Neuronal stem cell (in vitro differentiated cells): ENCODE data around the gene DAND5.
A peak's percentile ranks its signal among the peaks of the same experiment; 100 is the strongest.

Source experiments
- DNase-seq: peaks from one replicate; pipeline ENCODE4 v3.0.0-alpha.2; 2013; ENCODE audit warnings: low spot score
- H2AFZ ChIP-seq: one replicate; pipeline ENCODE4 v1.6.1; 2013; ENCODE audit warnings: mild to moderate bottlenecking, low read length, inconsistent platforms
- H2AK5ac ChIP-seq: 2 replicates; pipeline ENCODE4 v1.6.1; 2013; ENCODE audit warnings: low read depth, mild to moderate bottlenecking, inconsistent platforms, low read length, moderate library complexity, mixed read lengths
- H2BK120ac ChIP-seq: 2 replicates; pipeline ENCODE4 v1.6.1; 2013; ENCODE audit warnings: low read depth, mild to moderate bottlenecking, inconsistent platforms, low read length, moderate library complexity, mixed read lengths
- H2BK12ac ChIP-seq: one replicate; pipeline ENCODE4 v1.6.1; 2013; ENCODE audit warnings: low read length, inconsistent platforms
- H2BK15ac ChIP-seq: 2 replicates; pipeline ENCODE4 v1.6.1; 2013; ENCODE audit warnings: mild to moderate bottlenecking, low read length, inconsistent platforms, mixed read lengths
- H2BK5ac ChIP-seq: one replicate; pipeline ENCODE4 v1.6.1; 2013; ENCODE audit warnings: inconsistent platforms, mild to moderate bottlenecking, low read length, moderate library complexity
- H3K14ac ChIP-seq: one replicate; pipeline ENCODE4 v1.6.1; 2013; ENCODE audit warnings: low read length, inconsistent platforms
- H3K18ac ChIP-seq: 2 replicates; pipeline ENCODE4 v1.6.1; 2013; ENCODE audit warnings: low read length, inconsistent platforms
- H3K23ac ChIP-seq: 2 replicates; pipeline ENCODE4 v1.6.1; 2013; ENCODE audit warnings: low read depth, mild to moderate bottlenecking, mixed read lengths, low read length, inconsistent platforms; ENCODE audit not compliant: poor library complexity
- H3K27ac ChIP-seq: replicated peaks from 3 replicates; pipeline ENCODE4 v1.5.1; 2013; ENCODE audit warnings: low read length, inconsistent platforms
- H3K27me3 ChIP-seq, 3 experiments: 2 replicates each; pipeline ENCODE4 v1.6.1; 2013; ENCODE audit warnings: low read length in 3 of 3, mild to moderate bottlenecking in 2 of 3, inconsistent platforms in 1 of 3, low read depth in 1 of 3, mixed read lengths in 1 of 3, moderate library complexity in 1 of 3; ENCODE audit not compliant: control insufficient read depth in 3 of 3, insufficient read depth in 3 of 3
- H3K36me3 ChIP-seq, 2 donors: replicated peaks in 1 of 2; 2 replicates each; pipeline ENCODE4 v1.6.1; 2013; ENCODE audit warnings: low read length in 2 of 2; ENCODE audit not compliant: control insufficient read depth in 2 of 2, insufficient read depth in 2 of 2
- H3K4ac ChIP-seq: 2 replicates; pipeline ENCODE4 v1.6.1; 2013; ENCODE audit warnings: inconsistent platforms, mild to moderate bottlenecking, low read length, moderate library complexity
- H3K4me1 ChIP-seq, 2 donors: 1 replicate in 1 of 2; 2 replicates in 1 of 2; pipeline ENCODE4 v1.6.1; 2013; ENCODE audit warnings: low read length in 2 of 2, low read depth in 1 of 2; ENCODE audit not compliant: control insufficient read depth in 2 of 2, insufficient read depth in 1 of 2
- H3K4me2 ChIP-seq: one replicate; pipeline ENCODE4 v1.6.1; 2013; ENCODE audit warnings: mild to moderate bottlenecking, low read length, inconsistent platforms; ENCODE audit not compliant: insufficient read depth, poor library complexity, severe bottlenecking
- H3K4me3 ChIP-seq, 2 donors: 2 replicates each; pipeline ENCODE4 v1.5.1; 2013; ENCODE audit warnings: low read length in 2 of 2, mild to moderate bottlenecking in 2 of 2, inconsistent platforms in 1 of 2, moderate library complexity in 1 of 2
- H3K79me1 ChIP-seq: one replicate; pipeline ENCODE4 v1.6.1; 2013; ENCODE audit warnings: low read depth, mild to moderate bottlenecking, inconsistent platforms, low read length, moderate library complexity
- H3K9ac ChIP-seq: one replicate; pipeline ENCODE4 v1.6.1; 2013; ENCODE audit warnings: mild to moderate bottlenecking, low read depth, low read length, inconsistent platforms; ENCODE audit not compliant: poor library complexity
- H3K9me3 ChIP-seq, 2 donors: replicated peaks in 1 of 2; 2 replicates each; pipeline versions ENCODE3 to v1.6.1; 2013; ENCODE audit warnings: low read length in 2 of 2, mild to moderate bottlenecking in 2 of 2, inconsistent platforms in 1 of 2, low read depth in 1 of 2, mixed read lengths in 1 of 2, moderate library complexity in 1 of 2; ENCODE audit not compliant: control insufficient read depth in 2 of 2, insufficient read depth in 1 of 2
- H4K8ac ChIP-seq: one replicate; pipeline ENCODE4 v1.6.1; 2013; ENCODE audit warnings: low read depth, mild to moderate bottlenecking, inconsistent platforms, low read length, moderate library complexity
- H4K91ac ChIP-seq: one replicate; pipeline ENCODE4 v1.6.1; 2013; ENCODE audit warnings: low read length, low read depth, mild to moderate bottlenecking, inconsistent platforms; ENCODE audit not compliant: poor library complexity
- WGBS, 2 donors: extraction: QIAGEN DNeasy Blood & Tissue Kit; methylation state at CpG; one replicate each; pipeline ENCODE4 v1.1.7; 2013; ENCODE audit warnings: missing lambda C conversion rate in 2 of 2, mixed read lengths in 1 of 2; ENCODE audit not compliant: insufficient read length in 2 of 2, insufficient replicate concordance in 1 of 2; ENCODE audit errors: extremely low coverage in 2 of 2; 5-methylcytosine and 5-hydroxymethylcytosine counted together

The DAND5 gene

DNA sequence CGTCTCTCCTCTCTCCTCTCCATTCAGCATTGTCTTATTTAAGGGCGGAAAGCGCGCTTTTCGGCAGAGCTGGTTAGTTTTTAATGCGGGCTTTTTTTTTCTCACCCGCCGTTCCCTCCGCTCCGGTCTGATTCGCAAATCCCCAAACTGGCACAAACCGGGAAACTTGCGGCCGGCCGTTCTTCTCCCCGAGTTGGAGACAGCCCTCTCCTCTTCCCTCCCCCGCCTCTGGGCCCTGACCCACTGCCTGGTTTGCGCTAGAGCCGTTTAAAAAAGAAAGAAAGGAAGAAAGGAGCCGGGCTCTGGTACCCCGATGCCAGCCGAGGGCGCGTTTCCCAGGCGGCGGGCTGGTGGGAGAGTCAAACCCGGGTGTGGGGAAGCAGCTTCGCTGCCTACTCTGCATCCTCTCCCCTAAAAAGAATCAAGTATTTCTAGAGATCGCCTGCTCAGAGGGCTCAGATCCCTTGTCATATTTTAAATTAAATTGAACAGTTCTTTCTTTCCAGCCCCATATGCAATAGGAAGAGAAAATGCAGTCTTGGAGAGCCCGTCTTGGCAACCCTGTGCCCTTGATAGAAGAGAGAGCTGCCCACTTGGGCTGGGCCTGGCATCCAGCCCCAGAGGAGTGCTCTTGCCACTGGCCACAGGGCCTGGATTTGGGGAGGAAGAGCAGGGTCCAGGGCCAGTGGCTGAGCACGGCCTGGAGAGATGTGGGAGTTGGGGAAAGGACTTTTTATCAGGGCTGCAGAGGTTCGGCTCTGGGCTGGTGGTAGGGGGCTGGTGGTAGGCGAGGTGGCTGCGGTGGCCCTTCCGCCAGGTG is 44.9 kb downstream of the DAND5 start:
- Histone ChIP-seq H3K23ac (peak overlapping the region; percentile 59), H3K9ac (no peak overlapping the region), H3K79me1 (peaks cover 6% of the 10 kb centered on the region), H4K8ac (no peak overlapping the region), H4K91ac (no peak overlapping the region), H3K4me2 (no peak overlapping the region), H2AK5ac (no peak overlapping the region), H2BK15ac (no peak overlapping the region), H2AFZ (no peak overlapping the region), H2BK12ac (peak overlapping the region; percentile 6), H3K9me3 (peaks cover 7 to 14% of the 10 kb centered on the region in 2 donors), H3K4ac (no peak overlapping the region), H2BK120ac (no peak overlapping the region), H3K27me3 (peaks cover 77 to 100% (median 99%) of the 10 kb centered on the region in 3 experiments), H2BK5ac (no peak overlapping the region), H3K14ac (peak overlapping the region; percentile 27), H3K4me1 (peaks cover 2 to 4% of the 10 kb centered on the region in 2 donors), H3K27ac (no peak overlapping the region), H3K4me3 (no peak overlapping the region), H3K36me3 (no peaks in the 10 kb centered on the region), H3K18ac (peak overlapping the region; percentile 22)
- WGBS, 2 donors: no CpG with 5 or more reads among the region's 35 CpGs
- DNase-seq: no peak

DNA sequence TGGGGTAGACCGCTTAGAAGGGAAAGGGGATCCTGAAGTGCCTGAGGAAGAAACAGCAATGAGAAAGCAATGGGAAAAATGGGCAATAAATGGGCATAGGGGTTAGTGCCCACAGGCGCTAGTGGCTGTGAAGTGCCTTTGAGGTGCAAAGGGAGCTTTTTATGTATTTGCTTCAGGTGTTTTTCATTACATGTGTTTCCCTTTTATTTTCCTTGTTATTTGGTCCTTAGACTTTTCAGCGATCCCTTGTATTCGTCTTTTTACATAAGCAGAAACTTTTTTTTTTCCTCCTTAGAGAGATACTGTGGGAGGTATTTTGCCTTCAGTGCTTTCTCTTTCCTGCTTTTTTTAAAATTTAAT is 45.5 kb downstream of the DAND5 start:
- H2AK5ac ChIP-seq: no peak overlapping the region
- no peak overlapping the region for H3K27ac ChIP-seq
- no peak for DNase-seq
- H3K4me1 ChIP-seq: peaks cover 3 to 4% of the 10 kb centered on the region in 2 donors
- no peak overlapping the region for H4K8ac ChIP-seq
- H2BK5ac ChIP-seq: no peak overlapping the region
- H3K4ac ChIP-seq: no peak overlapping the region
- H3K9ac ChIP-seq: no peak overlapping the region
- peak overlapping the region; percentile 22 for H3K18ac ChIP-seq
- peak overlapping the region; percentile 59 for H3K23ac ChIP-seq
- H2BK12ac ChIP-seq: peak overlapping the region; percentile 6
- peaks cover 71 to 99% (median 99%) of the 10 kb centered on the region in 3 experiments for H3K27me3 ChIP-seq
- no peak overlapping the region for H4K91ac ChIP-seq
- no peak overlapping the region for H3K4me3 ChIP-seq
- H2BK120ac ChIP-seq: no peak overlapping the region
- no peaks in the 10 kb centered on the region for H3K36me3 ChIP-seq
- WGBS, 2 donors: no CpG with 5 or more reads among the region's 4 CpGs
- H3K4me2 ChIP-seq: no peak overlapping the region
- H2BK15ac ChIP-seq: no peak overlapping the region
- H3K79me1 ChIP-seq: peaks cover 6% of the 10 kb centered on the region
- H3K9me3 ChIP-seq: peaks cover 7 to 13% of the 10 kb centered on the region in 2 donors
- H2AFZ ChIP-seq: no peak overlapping the region
- peak overlapping the region; percentile 27 for H3K14ac ChIP-seq

DNA sequence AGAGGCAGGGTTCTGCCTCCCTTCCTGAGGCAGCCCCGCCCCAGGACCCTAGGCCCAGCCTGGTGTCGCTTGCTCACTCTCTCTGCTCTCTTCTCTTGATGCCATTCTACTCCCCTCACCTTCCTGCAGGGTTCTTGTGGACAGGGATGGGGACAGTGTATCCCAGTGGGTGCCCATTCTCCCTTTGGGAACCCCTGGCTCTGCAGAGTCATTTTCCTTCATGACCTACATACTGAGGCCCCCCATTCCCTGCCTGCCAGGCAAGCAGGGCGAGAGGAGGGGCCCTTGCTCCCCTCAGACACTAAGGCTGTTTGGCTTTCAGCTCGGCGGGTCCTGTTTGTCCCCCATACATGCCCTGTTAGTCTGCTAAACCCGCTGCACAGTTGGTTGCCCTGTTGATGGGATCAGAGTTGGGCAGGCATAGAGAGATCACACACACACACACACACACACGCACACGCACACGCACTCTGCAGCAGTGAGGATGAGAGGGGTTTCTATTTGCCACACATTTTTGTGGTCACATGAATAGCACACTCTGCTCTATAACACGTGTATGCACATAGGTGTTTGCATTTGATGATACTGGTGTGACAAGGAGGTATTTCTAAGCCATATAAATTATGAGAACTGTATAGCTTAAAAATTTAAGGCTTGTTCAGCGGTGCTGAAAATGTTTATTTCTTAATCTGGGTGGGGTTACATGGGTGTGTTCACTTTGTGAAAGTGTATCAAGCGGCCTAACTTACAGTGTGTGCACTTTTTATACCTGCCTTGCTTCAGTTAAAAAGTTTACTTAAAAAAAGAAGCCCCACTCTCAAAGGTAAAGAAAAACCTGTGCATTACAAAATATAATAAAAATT is 46.2 kb downstream of the DAND5 start:
- H3K4me3 ChIP-seq: no peak overlapping the region
- H4K91ac ChIP-seq: no peak overlapping the region
- H3K36me3 ChIP-seq: no peaks in the 10 kb centered on the region
- no peak overlapping the region for H2BK5ac ChIP-seq
- no peak overlapping the region for H2BK15ac ChIP-seq
- no CpG with 5 or more reads among the region's 12 CpGs for WGBS, 2 donors
- no peak overlapping the region for H3K4ac ChIP-seq
- H3K79me1 ChIP-seq: peaks cover 6% of the 10 kb centered on the region
- H2AK5ac ChIP-seq: no peak overlapping the region
- no peak overlapping the region for H2AFZ ChIP-seq
- no peak overlapping the region for H2BK120ac ChIP-seq
- no peak overlapping the region for H3K14ac ChIP-seq
- peaks cover 64 to 99% (median 99%) of the 10 kb centered on the region in 3 experiments for H3K27me3 ChIP-seq
- no peak overlapping the region for H4K8ac ChIP-seq
- no peak overlapping the region for H3K4me2 ChIP-seq
- no peak overlapping the region for H3K27ac ChIP-seq
- no peak overlapping the region for H3K9ac ChIP-seq
- H3K9me3 ChIP-seq: peaks cover 7 to 11% of the 10 kb centered on the region in 2 donors
- DNase-seq: no peak
- H3K23ac ChIP-seq: peak overlapping the region; percentile 37
- peaks cover 4 to 8% of the 10 kb centered on the region in 2 donors for H3K4me1 ChIP-seq
- H3K18ac ChIP-seq: no peak overlapping the region
- no peak overlapping the region for H2BK12ac ChIP-seq

DNA sequence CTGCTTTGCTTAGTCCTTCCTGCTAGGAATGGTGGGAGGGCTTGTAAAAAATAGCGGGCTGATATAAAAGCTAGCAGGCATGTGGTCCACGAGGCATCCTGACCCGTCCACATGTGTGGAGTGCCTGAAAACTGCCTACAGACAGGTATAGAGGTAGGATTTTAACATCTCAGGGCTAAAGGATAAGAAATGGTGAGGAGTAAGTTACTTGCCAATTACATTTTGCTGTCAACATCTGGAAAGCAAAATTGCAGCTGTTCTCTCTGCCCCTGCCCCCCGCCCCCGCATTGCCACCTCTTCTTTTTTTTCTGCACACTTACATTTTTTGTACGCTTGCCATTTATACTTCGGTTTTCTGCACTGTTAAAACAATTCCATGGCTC is 46.9 kb downstream of the DAND5 start:
- Histone ChIP-seq H2BK15ac (no peak overlapping the region), H3K4me3 (no peak overlapping the region), H3K23ac (no peak overlapping the region), H3K9ac (no peak overlapping the region), H3K79me1 (peaks cover 6% of the 10 kb centered on the region), H3K27ac (no peak overlapping the region), H3K4me1 (peaks cover 4 to 10% of the 10 kb centered on the region in 2 donors), H3K4me2 (no peak overlapping the region), H2BK120ac (no peak overlapping the region), H4K91ac (no peak overlapping the region), H3K36me3 (no peaks in the 10 kb centered on the region), H2BK12ac (no peak overlapping the region), H3K4ac (no peak overlapping the region), H3K18ac (no peak overlapping the region), H3K27me3 (peaks cover 62 to 99% (median 99%) of the 10 kb centered on the region in 3 experiments), H2AFZ (no peak overlapping the region), H2AK5ac (no peak overlapping the region), H3K9me3 (peaks cover 7 to 11% of the 10 kb centered on the region in 2 donors), H4K8ac (no peak overlapping the region), H2BK5ac (no peak overlapping the region), H3K14ac (no peak overlapping the region)
- WGBS, 2 donors: no CpG with 5 or more reads among the region's 7 CpGs
- DNase-seq: no peak
